ENCODE measurements around the gene CDK4.

Gene CDK4

GRCh38 chr12:57743769-57744168, 8.3 kb downstream of the CDK4 start:
- DNase-seq = no peak
- Histone ChIP-seq H3K9me2 (replicated peaks; ENCODE audit: insufficient read depth, low read length) (no peaks in the 10 kb centered on the region), H3K79me2 (ENCODE audit: low read length) (peaks cover 43% of the 10 kb centered on the region), H2AFZ (ENCODE audit: low read length) (peak overlapping the region; percentile 56), H3K36me3 (replicated peaks; ENCODE audit: insufficient read depth, low read length) (0 out of 2 replicates have a peak, but pooled peaks cover 3% of the 10 kb centered on the region), H3K4me1 (ENCODE audit: low read length) (peaks cover 28% of the 10 kb centered on the region), H3K9ac (ENCODE audit: low read length) (peak overlapping the region; percentile 87; the same call in 1 of the 2 replicates), H4K20me1 (ENCODE audit: insufficient read depth, low read length) (no peaks in the 10 kb centered on the region; the same call in 1 of the 2 replicates), H3K27me3 (replicated peaks; ENCODE audit: insufficient read depth, low read length) (no peaks in the 10 kb centered on the region), H3K4me3 (ENCODE audit: low read length) (peak overlapping the region; percentile 82), H3K27ac (ENCODE audit: low read length) (peak overlapping the region; percentile 75; the same call in 1 of the 2 replicates), H3K4me2 (ENCODE audit: low read depth, low read length) (peak overlapping the region; percentile 34), H3K9me3 (replicated peaks; ENCODE audit: insufficient read depth, low read length) (no peaks in the 10 kb centered on the region), H3F3A (ENCODE audit: insufficient read depth, low read length) (peaks cover 42% of the 10 kb centered on the region)
- no peak for TF ChIP-seq EZH2phosphoT487 (IDR thresholded peaks at IDR 0.05; ENCODE audit: low read length)
- TF ChIP-seq CTCF (IDR thresholded peaks at IDR 0.05; ENCODE audit: low read length) = no peak
- TF ChIP-seq EZH2 (optimal IDR thresholded peaks at IDR 0.05; ENCODE audit: low read depth, low read length) = no peak

- H4K20me1 ChIP-seq (ENCODE audit: insufficient read depth, low read length) = no peaks in the 10 kb centered on the region; the same call in 1 of the 2 replicates
- peak; percentile 82 for DNase-seq
- H2AFZ ChIP-seq (ENCODE audit: low read length) = peak overlapping the region; percentile 73
- H3K27ac ChIP-seq (ENCODE audit: low read length) = peak overlapping the region; percentile 46; the same call in 1 of the 2 replicates
- no peaks in the 10 kb centered on the region for H3K27me3 ChIP-seq (replicated peaks; ENCODE audit: insufficient read depth, low read length)
- peaks cover 42% of the 10 kb centered on the region for H3K79me2 ChIP-seq (ENCODE audit: low read length)
- peak overlapping the region; percentile 76 for H3K9ac ChIP-seq (ENCODE audit: low read length)
- peaks cover 28% of the 10 kb centered on the region for H3K4me1 ChIP-seq (ENCODE audit: low read length)
- peak overlapping the region; percentile 80 for H3K4me3 ChIP-seq (ENCODE audit: low read length)
- H3K9me3 ChIP-seq (replicated peaks; ENCODE audit: insufficient read depth, low read length) = no peaks in the 10 kb centered on the region
- no peaks in the 10 kb centered on the region for H3K9me2 ChIP-seq (replicated peaks; ENCODE audit: insufficient read depth, low read length)
- peak overlapping the region; percentile 72 for H3K4me2 ChIP-seq (ENCODE audit: low read depth, low read length)
- H3F3A ChIP-seq (ENCODE audit: insufficient read depth, low read length) = peaks cover 32% of the 10 kb centered on the region
- H3K36me3 ChIP-seq (replicated peaks; ENCODE audit: insufficient read depth, low read length) = 0 out of 2 replicates have a peak, but pooled peaks cover 2% of the 10 kb centered on the region
- TF ChIP-seq CTCF (IDR thresholded peaks at IDR 0.05; ENCODE audit: low read length) (peak; percentile 70), EZH2phosphoT487 (IDR thresholded peaks at IDR 0.05; ENCODE audit: low read length) (no peak)
These were observed 10.0 kb downstream of the CDK4 start for GRCh38 chr12:57741844-57742738.

- Histone ChIP-seq H3K4me2 (ENCODE audit: low read depth, low read length) (peak overlapping the region; percentile 72), H3K4me1 (ENCODE audit: low read length) (peaks cover 28% of the 10 kb centered on the region)
- no peak for DNase-seq
These were observed 10.7 kb downstream of the CDK4 start for GRCh38 chr12:57741413-57741789.

More at GRCh38 chr12:57741413-57741789, 10.7 kb downstream of the CDK4 start:
- Histone ChIP-seq H2AFZ (ENCODE audit: low read length) (0 out of 2 replicates have a peak overlapping the region, but pooled peaks have one; percentile 49), H3K9ac (ENCODE audit: low read length) (peak overlapping the region; percentile 76), H3K27me3 (replicated peaks; ENCODE audit: insufficient read depth, low read length) (no peaks in the 10 kb centered on the region), H3K9me3 (replicated peaks; ENCODE audit: insufficient read depth, low read length) (no peaks in the 10 kb centered on the region), H3K79me2 (ENCODE audit: low read length) (peaks cover 45% of the 10 kb centered on the region), H3F3A (ENCODE audit: insufficient read depth, low read length) (peaks cover 25% of the 10 kb centered on the region), H4K20me1 (ENCODE audit: insufficient read depth, low read length) (no peaks in the 10 kb centered on the region; the same call in 1 of the 2 replicates), H3K27ac (ENCODE audit: low read length) (peak overlapping the region; percentile 46; the same call in 1 of the 2 replicates), H3K36me3 (replicated peaks; ENCODE audit: insufficient read depth, low read length) (no peaks in the 10 kb centered on the region), H3K4me3 (ENCODE audit: low read length) (peak overlapping the region; percentile 80), H3K9me2 (replicated peaks; ENCODE audit: insufficient read depth, low read length) (no peaks in the 10 kb centered on the region)
- TF ChIP-seq CTCF (IDR thresholded peaks at IDR 0.05; ENCODE audit: low read length) (no peak), EZH2 (optimal IDR thresholded peaks at IDR 0.05; ENCODE audit: low read depth, low read length) (no peak), EZH2phosphoT487 (IDR thresholded peaks at IDR 0.05; ENCODE audit: low read length) (no peak)
